ENCODE measurements around the gene IL22RA1.

Gene IL22RA1, protein sequence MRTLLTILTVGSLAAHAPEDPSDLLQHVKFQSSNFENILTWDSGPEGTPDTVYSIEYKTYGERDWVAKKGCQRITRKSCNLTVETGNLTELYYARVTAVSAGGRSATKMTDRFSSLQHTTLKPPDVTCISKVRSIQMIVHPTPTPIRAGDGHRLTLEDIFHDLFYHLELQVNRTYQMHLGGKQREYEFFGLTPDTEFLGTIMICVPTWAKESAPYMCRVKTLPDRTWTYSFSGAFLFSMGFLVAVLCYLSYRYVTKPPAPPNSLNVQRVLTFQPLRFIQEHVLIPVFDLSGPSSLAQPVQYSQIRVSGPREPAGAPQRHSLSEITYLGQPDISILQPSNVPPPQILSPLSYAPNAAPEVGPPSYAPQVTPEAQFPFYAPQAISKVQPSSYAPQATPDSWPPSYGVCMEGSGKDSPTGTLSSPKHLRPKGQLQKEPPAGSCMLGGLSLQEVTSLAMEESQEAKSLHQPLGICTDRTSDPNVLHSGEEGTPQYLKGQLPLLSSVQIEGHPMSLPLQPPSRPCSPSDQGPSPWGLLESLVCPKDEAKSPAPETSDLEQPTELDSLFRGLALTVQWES

DNA sequence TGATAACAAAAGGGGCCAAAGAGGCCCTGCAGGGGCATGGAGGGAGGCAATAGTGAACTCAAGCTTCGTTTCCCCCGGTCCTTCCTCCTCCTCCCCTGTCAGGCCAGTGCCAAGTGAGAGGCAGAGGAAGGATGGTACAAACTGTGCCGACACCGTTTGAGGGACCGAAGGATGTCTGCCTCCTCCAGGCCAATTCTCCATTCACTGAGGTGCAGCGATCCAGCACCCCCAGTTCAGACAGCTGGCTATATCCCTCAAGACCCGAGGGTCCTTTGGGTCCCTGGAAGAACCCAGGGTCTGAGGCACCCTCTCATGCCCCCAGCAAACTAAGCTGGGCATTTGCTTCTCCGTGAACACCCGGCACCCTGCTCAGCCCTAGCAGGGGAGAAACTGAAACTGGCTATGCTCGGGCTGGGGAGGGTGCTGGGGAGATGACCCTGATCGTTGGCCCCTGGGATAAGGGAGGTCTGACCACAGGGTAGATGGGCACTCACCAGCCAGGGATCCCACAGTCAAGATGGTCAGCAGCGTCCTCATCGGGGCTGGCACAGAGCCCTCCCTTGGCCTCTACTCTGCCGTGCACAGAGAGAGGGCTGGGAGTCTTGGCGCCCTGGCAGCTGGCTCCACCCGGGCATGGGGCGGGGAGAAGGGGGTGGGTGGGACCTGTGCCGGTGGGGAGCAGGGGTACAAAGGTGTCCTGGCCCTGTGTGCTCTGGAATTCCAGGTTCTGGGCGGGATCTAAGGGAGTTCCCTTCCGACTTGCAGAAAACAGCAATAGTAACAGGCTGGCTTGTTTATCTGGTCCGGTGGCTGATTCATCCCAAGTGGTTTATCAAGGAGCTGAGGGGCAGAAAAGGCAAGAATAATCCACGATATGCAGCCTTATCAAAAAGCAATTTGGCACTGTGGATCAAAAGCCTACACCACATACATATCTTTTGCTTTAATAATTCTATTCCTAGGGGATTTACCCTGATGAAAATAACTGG is at the start of gene IL22RA1:
IL22RA1 (minus strand) TSS at position 595 of the 989 bp plus-strand sequence; CDS start at position 537, 58 bp downstream.
- no peak for DNase-seq

DNA sequence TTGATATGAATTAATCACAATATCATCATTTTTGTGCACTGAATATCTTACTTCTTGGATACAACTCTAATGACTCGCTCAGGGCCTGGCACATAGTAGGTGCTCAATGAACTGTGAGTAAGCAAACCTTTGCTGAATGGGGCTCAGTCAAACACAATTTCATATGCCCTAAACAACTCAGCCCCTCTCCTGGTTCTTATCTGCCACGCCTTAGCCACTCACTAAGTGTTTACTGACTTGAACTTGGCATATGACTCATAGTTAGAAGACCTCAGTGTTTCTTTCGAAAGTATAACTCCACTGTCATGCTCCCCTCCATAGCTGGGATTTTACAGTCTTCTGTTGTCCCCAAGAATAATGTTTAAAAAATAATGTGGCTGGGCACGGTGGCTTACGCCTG is 48.9 kb upstream of the IL22RA1 start:
- DNase-seq: no peak

DNA sequence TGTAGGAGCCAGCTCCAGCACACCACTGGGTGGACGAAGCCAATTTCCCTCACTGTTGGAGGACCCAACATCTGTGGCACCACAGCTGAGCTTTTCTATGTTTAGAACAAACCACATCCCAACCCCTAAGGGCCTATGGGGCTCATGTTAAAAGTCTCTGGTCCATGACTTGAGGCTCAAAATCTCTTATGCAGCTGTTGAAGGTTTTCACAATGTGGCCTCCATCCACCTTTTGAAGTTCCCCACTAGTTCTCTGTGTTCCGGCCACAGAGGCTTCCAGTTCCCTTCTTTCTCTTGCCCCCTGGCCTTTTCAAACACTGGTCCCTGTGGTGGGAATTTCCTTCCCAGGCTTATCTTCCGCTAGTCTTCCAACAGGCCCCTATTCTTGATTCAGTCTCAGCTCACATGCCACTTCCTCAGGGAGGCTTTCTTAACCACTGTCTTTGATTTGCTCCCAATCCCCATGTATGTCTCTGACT is 48.1 kb upstream of the IL22RA1 start:
- no peak for DNase-seq

GRCh38 chr1:24189528-24189927 is 46.6 kb upstream of the IL22RA1 start:
- no peak for DNase-seq

- DNase-seq: no peak
Measured at GRCh38 chr1:24186993-24187790, 44.3 kb upstream of the IL22RA1 start, which contains the start of gene IFNLR1. Gene IFNLR1, minus strand, starts transcription at chr1:24187289. Its CDS starts 41 bp downstream, at chr1:24187248.

GRCh38 chr1:24186711-24186992 is 43.7 kb upstream of the IL22RA1 start:
- DNase-seq: no peak

- no peak for DNase-seq
Measured at GRCh38 chr1:24186031-24186710, 43.2 kb upstream of the IL22RA1 start.

DNA sequence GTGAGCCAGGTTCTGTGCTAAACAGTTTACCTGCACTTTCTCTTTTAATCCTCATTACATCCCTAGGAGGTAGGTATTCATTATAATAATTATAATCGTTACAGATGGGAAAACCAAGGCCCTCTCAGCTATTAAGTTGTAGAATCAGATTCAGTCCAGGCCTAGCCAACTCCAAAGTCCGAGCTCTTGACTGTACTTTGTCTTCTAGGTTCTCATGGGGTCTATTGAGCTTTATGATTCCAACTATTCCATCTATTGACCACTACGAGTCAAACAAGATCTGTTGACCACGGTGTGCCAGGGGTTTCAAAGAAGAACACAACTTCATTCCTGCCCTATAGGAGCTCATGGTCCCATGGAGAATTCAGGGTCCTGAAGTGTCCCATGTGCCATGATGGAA is 42.1 kb upstream of the IL22RA1 start:
- DNase-seq: no peak

DNA sequence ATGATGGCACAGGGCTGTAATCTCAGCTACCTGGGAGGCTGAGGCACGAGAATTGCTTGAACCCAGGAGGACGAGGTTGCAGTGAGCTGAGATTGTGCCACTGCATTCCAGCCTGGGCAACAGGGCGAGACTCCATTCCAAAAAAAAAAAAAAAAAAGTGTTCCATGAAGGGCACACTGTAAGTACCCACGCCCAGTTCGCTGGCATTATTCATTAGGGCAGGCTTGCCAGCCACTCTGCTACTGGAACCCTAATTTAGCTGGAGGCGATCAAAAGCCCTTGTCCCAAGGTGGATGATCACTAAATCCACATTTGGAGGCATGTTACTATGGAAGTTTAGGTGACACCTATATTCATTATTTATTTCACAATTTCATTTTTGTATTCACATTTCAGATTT is 39.1 kb upstream of the IL22RA1 start:
- DNase-seq: no peak

DNA sequence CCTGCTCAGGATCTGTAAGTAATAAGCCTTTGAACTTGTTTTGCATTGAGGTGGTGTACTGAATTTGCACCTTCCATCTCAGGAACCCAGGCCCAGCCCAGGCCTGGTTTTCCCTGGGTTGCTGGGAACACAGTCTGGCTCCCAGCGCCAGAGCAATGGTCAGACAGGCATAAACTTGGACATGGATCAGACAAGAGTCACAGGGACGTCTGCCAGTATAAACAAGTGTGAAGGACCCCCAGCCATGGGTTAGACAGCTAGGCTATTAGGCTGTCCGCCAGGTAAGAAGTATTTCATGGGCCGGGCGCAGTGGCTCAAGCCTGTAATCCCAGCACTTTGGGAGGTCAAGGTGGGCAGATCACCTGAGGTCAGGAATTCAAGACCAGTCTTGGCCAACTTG is 38.7 kb upstream of the IL22RA1 start:
- DNase-seq: no peak

DNA sequence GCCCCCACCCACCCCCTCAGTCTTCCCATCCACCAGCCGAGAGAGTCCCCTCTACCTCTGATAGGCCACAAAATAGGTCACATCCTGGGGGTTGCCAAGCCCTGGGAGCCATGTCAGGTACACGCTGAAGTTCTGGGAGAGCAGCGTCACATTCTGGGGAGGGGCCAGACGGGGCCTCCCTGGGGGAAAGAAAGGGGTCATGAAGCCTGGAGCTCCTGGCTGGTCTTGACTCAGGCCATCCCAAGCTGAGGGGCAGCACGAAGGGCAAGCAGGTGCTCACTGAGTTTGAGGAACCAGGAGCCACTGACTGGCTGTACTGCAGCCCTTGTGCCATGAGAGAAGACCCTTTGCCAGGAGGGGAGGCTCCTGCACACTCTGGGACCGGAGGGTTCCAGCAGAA is 37.7 kb upstream of the IL22RA1 start:
- DNase-seq: no peak

- no peak for DNase-seq
Measured at GRCh38 chr1:24179251-24179840, 36.4 kb upstream of the IL22RA1 start.

DNA sequence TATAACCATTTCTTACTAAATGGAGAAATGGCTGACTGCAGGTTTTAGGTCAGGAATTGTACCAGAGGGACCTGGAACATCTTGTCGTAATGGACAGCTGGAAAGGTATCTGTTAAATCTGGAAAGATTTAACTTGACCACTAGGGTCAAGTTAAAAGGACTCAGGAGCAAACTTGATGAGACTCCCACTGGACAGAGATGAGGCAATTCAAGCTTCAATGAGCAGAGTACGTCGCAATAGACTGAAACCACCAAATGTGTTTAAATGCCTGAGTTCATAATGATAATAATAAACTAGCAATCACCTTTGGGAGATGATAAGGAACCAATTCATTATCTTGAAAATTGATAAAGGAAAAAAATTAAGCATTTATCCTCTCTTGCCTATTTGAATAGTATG is 35.5 kb upstream of the IL22RA1 start:
- no peak for DNase-seq

- DNase-seq: no peak
Measured at GRCh38 chr1:24177161-24177560, 34.2 kb upstream of the IL22RA1 start.

GRCh38 chr1:24175033-24175755 is 32.3 kb upstream of the IL22RA1 start:
- DNase-seq: no peak

- DNase-seq: no peak
Measured at GRCh38 chr1:24173638-24174575, 31.0 kb upstream of the IL22RA1 start.

- no peak for DNase-seq
Measured at GRCh38 chr1:24172598-24172997, 29.7 kb upstream of the IL22RA1 start.

DNA sequence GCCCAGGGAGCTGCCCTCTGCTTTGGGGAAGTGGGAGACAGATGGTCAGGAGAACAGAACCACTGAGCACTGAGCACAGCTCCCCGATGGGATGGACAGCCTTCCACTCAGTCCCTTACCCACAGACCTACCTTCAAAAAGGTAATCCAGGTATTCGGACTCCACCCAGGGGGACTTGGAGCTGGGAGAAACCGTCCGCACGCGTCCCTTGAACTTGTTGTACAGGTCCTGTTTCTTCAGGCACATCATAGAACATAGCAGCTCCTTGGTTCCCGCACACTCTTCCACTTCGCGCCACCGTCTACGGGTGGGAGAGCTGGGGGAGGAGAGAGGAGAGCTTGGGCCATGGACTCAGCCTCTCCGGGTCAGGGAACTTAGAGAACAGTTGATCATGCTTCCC is 26.3 kb upstream of the IL22RA1 start:
- DNase-seq: no peak

GRCh38 chr1:24168245-24168644 is 25.3 kb upstream of the IL22RA1 start:
- DNase-seq: no peak

GRCh38 chr1:24167008-24167407 is 24.1 kb upstream of the IL22RA1 start:
- DNase-seq: no peak

All from cortex of kidney (tissue), 1 donor.